ENCODE results near the gene COL18A1.
"Not testable (repeated sequence)": the region's sequence is repeated elsewhere in the genome, so short reads cannot be mapped to it uniquely, and the experiment has no call there.

The COL18A1 gene

DNA sequence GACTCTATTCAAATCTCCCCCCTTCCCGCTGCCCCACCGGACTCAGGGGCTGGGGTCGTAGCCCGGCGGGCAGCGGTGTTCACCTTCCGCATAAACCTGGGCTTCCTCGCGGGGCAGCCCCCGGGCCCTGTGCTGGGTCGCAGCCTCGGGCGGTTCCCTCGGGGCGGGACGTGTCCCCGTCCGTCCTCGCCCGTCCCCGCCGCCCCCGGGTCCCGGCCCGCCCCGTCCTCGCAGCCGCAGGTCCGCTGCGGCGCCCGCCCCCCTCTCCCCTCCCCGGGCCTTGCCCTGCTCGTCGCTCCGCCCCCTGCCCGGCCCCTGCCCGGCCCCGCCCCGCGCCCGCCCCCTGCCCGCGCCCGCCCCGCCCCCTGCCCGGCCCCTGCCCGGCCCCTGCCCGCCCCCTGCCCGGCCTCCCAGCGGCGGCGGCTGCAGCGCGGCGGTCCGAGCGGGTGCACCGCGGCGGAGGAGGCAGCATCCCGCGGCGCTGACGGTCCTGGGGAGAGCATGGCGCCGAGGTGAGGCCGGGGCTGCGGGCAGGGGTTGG is at the start of gene COL18A1:
Gene COL18A1 (plus strand): TSS at position 436 of the 541 bp plus-strand sequence. CDS start 66 bp downstream, at position 502.
- DNase-seq (ENCODE audit: low read depth): peak; percentile 22

- no peak for DNase-seq (ENCODE audit: low read depth)
These were observed 49.4 kb upstream of the COL18A1 start for GRCh38 chr21:45355573-45355972.

DNA sequence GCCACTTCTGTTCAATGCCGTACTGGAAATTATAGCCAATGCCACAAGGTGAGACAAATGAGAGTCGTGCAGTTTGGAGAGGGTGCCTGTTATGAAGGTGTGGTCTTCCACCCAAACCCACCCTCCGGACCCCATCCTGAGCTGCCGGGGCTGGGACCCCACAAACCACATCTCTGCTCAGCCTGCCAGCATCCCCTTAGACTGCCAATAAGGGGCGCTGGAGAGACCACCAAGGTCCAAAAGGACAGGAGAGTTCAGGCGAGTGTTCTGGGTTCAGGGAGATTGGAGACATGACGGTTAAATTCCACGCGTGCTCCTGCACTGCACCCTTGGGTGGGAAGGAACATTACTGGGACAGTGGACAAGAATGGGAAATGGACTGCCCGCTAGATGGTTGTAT is 48.7 kb upstream of the COL18A1 start:
- no peak for DNase-seq (ENCODE audit: low read depth)

DNA sequence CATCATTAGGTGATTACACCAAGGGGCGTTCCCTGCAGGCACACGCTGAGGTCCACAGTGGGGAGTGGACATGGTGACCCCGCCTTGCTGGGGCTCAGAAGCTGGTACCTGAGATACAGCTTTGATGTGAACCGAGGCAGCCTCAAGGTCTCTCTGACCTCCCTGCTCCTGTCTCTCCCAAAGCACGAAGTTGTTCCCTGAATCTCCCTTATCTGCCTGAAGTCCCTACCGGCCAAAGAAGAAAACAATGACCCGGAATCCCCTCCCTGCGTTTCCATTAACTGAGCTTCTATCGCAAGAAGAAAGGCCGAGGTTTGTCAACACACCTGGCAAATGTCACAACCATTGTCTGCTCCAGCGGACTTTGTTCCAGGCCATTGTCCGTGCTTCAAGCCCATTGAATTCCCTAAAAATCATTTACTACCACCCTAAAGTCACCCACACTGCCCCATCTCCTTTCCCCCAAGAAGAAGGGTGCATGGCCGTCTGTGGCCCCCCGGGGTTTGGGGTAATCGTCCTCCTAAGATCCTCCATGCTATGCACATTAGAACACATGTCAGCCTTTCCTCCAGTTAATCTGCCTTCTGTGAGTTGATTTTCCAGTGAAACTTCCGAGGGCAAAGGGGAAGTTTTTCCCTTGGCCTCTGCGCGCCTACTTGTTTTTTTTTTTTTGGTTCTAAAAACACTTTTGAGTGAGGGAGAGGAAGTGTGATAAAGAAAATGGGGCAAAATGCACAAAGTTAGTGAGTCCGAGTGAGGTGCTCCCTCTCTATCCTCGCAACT is 48.1 kb upstream of the COL18A1 start:
- DNase-seq (ENCODE audit: low read depth): no peak

- no peak for DNase-seq (ENCODE audit: low read depth)
These were observed 47.3 kb upstream of the COL18A1 start for GRCh38 chr21:45357436-45358260.

- no peak for DNase-seq (ENCODE audit: low read depth)
These were observed 46.7 kb upstream of the COL18A1 start for GRCh38 chr21:45358261-45358670.

GRCh38 chr21:45358711-45359310 is 46.2 kb upstream of the COL18A1 start:
- no peak for DNase-seq (ENCODE audit: low read depth)

DNA sequence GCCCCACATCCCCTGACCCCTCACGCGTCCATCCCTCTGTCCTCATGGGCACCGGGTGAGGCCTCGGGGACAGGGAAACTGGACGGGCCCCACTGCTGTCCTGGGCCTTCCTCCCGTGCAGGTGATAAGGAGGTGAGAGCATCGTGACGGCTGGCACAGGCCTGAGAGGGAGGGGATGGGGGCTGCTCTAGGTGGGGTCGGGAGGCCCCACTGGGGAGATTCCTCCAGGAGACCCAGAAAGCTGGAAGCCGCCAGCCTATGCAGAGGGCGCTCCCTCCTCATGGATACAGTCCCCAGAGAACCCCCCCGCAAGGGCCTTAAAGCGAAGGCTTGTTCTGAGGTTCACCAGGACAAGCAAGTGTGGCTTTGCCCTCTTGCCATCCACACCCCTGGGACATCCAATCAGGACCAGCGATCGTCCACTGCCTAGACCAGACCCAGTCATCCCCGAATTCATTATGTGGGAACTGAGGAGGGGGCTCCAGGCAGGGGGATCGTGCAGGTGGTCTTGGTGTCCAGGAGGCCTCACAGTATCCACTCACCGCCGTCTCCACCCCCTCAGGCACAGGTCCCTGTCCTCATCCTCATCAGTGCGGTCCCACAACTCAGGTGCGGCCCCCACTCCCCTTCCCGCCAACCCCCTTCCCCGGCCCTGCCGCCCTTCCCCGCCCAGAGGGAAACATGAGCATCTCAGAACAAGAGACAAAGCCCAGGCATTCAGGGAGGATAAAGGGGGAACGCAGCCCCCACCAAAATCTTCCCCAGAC is 45.3 kb upstream of the COL18A1 start:
- DNase-seq (ENCODE audit: low read depth): no peak

DNA sequence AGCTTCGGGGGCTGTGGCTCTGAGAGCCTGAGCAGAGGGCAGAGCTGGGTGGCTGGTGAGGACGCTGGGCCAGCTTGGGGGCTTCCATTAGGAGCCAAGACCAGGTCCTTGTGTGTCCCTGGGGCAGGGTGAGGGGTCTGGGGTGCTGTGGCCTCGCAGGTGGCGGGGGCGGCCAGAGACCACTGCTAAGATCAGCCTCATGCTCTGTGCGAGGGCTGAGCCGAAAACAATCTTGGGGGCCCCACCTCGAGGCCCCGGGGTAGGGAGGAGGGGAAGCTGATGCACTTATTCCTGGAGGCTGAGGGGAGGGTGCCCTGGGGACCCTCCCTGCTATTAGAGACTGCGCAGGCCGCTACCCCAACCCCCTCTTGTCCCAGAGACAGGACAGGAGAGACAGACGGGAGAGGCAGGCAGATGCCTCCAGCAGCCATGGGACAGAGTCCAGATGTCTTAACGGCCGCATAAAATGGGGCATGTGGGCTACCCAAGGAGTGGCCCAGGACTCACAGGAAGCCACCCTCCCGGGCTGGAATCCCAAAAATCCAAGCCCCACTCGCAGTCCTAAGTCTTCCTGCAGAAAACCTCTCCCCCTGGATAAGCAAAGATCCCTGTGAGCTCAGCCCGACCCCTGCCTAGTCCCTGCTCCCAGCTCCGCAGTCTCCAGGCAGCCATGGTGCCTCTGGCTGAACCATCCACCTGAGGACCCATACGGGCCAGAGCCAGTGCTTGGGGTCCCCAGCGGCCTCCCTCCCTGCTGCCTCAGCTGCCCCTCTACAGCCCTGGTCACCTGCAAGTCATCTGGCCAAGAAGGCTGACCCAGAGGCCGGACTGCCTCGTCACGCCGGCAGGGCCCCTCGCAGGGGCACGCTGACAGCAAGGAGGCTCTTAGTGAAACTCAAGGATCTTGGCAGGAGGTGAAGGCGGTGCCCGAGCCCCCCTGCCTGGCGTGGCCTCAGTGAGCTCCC is 43.6 kb upstream of the COL18A1 start:
- no peak for DNase-seq (ENCODE audit: low read depth)

- DNase-seq (ENCODE audit: low read depth): no peak
These were observed 42.8 kb upstream of the COL18A1 start for GRCh38 chr21:45362077-45362747.

- DNase-seq (ENCODE audit: low read depth): no peak
These were observed 42.2 kb upstream of the COL18A1 start for GRCh38 chr21:45362748-45363145.

GRCh38 chr21:45363272-45363671 is 41.7 kb upstream of the COL18A1 start:
- not testable (repeated sequence) for DNase-seq (ENCODE audit: low read depth)

DNA sequence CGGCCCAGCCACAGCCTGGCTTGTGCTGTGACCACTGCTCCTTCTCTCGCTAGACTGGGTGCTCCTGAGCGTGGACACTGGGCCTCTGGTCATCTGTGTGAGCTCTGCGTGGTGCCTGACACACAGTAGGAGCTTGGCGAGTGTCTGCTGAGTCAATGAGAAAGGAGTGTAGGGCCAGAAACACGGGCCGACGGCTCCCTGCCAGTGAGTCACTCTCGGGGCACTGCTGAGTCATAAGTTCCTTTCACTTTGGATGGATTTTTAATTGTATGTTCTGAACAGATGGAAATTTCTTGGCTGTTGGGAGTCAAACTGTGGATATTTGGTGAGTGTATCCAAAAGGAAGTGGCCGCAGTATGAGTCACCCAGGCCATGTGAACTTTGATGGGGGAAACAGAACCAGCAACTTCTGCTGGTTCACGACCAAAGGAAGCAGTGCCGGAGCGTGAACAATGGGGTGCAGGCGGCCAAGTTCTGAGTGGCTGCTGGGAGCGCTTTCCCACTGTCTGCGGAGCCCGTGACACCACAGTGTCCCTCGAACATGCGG is 41.0 kb upstream of the COL18A1 start:
- DNase-seq (ENCODE audit: low read depth): peak; percentile 12

DNA sequence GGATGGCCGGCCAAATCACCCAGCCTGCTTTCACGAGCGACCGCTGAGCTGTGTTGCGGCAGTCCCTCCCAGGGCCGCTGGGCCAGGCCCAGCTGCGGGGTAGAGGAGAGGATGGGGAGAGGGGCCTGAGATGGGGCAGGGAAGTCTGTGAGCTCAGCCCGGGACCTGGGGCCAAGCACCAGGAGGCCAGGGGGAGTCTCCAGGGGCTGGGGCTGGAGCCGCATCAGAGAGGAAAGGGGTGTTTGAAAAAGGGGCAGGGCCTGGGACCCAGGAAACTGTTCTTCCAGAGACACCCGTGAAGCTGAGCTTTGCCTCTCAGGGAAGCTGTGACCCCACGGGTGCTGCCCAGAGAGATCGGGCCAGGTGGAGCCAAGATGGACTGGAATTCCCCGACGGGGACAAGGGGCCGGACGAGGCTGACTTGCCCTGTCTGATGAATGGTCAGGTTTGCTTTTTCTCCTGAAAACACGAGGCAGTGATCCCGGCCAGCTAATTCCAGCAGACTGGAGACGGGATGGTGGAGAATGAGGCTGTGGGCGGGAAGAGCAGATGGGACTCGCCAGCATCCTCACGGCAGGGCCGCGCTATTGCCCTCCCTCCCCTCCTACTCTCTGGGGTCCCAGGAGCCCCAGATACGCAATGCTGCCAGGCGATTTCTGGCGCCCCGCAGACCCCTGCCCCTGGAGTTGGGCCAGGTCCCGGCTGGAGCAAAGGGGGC is 40.3 kb upstream of the COL18A1 start:
- no peak for DNase-seq (ENCODE audit: low read depth)

DNA sequence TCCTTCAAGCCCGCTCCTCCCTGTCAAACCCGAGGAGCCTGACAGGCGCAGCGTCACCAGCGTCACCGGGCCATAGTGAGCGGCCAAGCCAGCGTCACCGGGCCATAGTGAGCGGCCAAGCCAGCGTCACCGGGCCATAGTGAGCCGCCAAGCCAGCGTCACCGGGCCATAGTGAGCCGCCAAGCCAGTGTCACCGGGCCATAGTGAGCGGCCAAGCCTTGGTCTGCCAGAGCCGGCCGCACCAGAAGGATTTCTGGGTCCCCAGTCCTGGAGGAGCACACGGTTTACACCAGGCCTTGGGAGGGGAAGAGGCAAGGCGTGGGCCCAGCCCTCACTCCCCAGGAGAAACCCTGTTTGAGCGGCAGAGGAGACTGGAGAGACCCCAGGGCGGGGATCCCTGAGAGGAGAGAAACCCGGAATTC is 39.8 kb upstream of the COL18A1 start:
- DNase-seq (ENCODE audit: low read depth): no peak

- DNase-seq (ENCODE audit: low read depth): no peak
These were observed 39.2 kb upstream of the COL18A1 start for GRCh38 chr21:45365608-45366241.

GRCh38 chr21:45366476-45366875 is 38.5 kb upstream of the COL18A1 start:
- DNase-seq (ENCODE audit: low read depth): no peak

GRCh38 chr21:45366931-45367401 is 38.0 kb upstream of the COL18A1 start:
- no peak for DNase-seq (ENCODE audit: low read depth)

Data from activated T-helper 9 cell treated with anti-CD3 and anti-CD28 coated beads, Interleukin-2, amount 50 U/mL, for 16 hours (primary cell).